ENCODE results near the gene STK32B. TPM values are rescaled to one million over a fixed set of nuclear protein-coding genes. Genes with fewer than 3 reads are reported as not detected.

Gene STK32B
- total and polyA plus RNA-seq, 2 of the 4 experiments (the other 2 are of a cell fraction): 5.5 to 6.3 TPM

GRCh38 chr4:5465529-5465928, 414.2 kb downstream of the STK32B start:
- Histone ChIP-seq H3K27ac (ENCODE audit: insufficient read depth, low read length) (no peak overlapping the region), H3K36me3 (ENCODE audit: control insufficient read depth, insufficient read depth, low read length) (peaks cover 5% of the 10 kb centered on the region), H3K9me1 (ENCODE audit: insufficient read depth, low read length) (peaks cover 8% of the 10 kb centered on the region; the same call in 1 of the 2 replicates), H2AK5ac (ENCODE audit: low read depth, low read length) (no peak overlapping the region), H3K4me3 (ENCODE audit: insufficient read depth, low read depth, low read length) (no peak overlapping the region), H3K23ac (ENCODE audit: low read depth, low read length) (no peak overlapping the region), H2BK5ac (ENCODE audit: low read depth, low read length, poor library complexity, severe bottlenecking) (no peak overlapping the region), H3K79me1 (ENCODE audit: low read depth in 1 of 2, low read length in 2 of 2) (no peaks in the 10 kb centered on the region), H3K4me1 (ENCODE audit: control insufficient read depth, insufficient read depth, low read length) (peaks cover 4% of the 10 kb centered on the region; the same call in 1 of the 2 replicates), H3K9ac (ENCODE audit: low read depth, low read length) (no peak overlapping the region), H2BK20ac (ENCODE audit: low read depth, low read length) (no peak overlapping the region), H4K5ac (ENCODE audit: low read depth, low read length) (no peak overlapping the region), H2BK120ac (ENCODE audit: low read depth, low read length) (no peak overlapping the region), H3K9me3 (ENCODE audit: control insufficient read depth, insufficient read depth, low read length) (no peaks in the 10 kb centered on the region), H4K91ac (ENCODE audit: insufficient read depth, low read depth, low read length) (no peak overlapping the region), H2BK15ac (ENCODE audit: low read depth, low read length) (no peak overlapping the region), H2AFZ (replicated peaks; ENCODE audit: low read length, poor library complexity) (no peak overlapping the region), H3K18ac (ENCODE audit: low read depth, low read length) (no peak overlapping the region), H3K14ac (replicated peaks; ENCODE audit: low read depth, low read length) (no peak overlapping the region), H2AK9ac (replicated peaks; ENCODE audit: low read depth, low read length, poor library complexity) (no peak overlapping the region), H4K20me1 (ENCODE audit: insufficient read depth, low read length) (no peaks in the 10 kb centered on the region), H4K8ac (ENCODE audit: low read depth in 2 of 2, low read length in 2 of 2) (no peak overlapping the region), H3K4me2 (ENCODE audit: low read depth, low read length) (no peak overlapping the region), H3K56ac (ENCODE audit: extremely low read depth, insufficient read depth, low read length) (no peak overlapping the region), H3K4ac (ENCODE audit: low read depth, low read length) (no peak overlapping the region), H3K27me3 (ENCODE audit: control insufficient read depth, insufficient read depth, low read length) (no peaks in the 10 kb centered on the region)
- CTCF ChIA-PET: no interaction called here
- no peak for DNase-seq
- intact Hi-C loops (cut with micrococcal nuclease): no loop called here
- dilution Hi-C loops (cut with HindIII; ENCODE audit: low sequenced_read_pairs, unreplicated experiment): no loop called here
- POLR2A ChIA-PET (ENCODE audit: unreplicated experiment): no interaction called here
- in situ Hi-C loops (cut with MboI; ENCODE audit: low sequenced_read_pairs): no loop called here
- no CpG with 5 or more reads among the region's 4 CpGs for WGBS, 2 experiments (ENCODE audit: extremely low coverage in 2 of 2, insufficient read length in 1 of 2)
- ATAC-seq (ENCODE audit: low read depth): no peak
- TF ChIP-seq MAZ (IDR thresholded peaks at IDR 0.05; ENCODE audit: borderline replicate concordance, low read depth, low read length): no peak
- TF ChIP-seq MXI1 (IDR thresholded peaks at IDR 0.05; ENCODE audit: borderline replicate concordance, low read depth, low read length): no peak
- TF ChIP-seq RAD21 (IDR thresholded peaks at IDR 0.05; ENCODE audit: low read length): no peak
- TF ChIP-seq NFE2L2 (IDR thresholded peaks at IDR 0.05; ENCODE audit: low read depth, low read length): no peak
- no peak for TF ChIP-seq RFX5 (IDR thresholded peaks at IDR 0.05; ENCODE audit: low read depth, low read length)
- no peak for TF ChIP-seq POLR2A (IDR thresholded peaks at IDR 0.05; ENCODE audit: low read depth, low read length)
- no peak for TF ChIP-seq RCOR1 (IDR thresholded peaks at IDR 0.05; ENCODE audit: insufficient replicate concordance, low read length)
- no peak for TF ChIP-seq SMC3 (IDR thresholded peaks at IDR 0.05; ENCODE audit: low read depth, low read length)
- TF ChIP-seq ELK1 (IDR thresholded peaks at IDR 0.05; ENCODE audit: borderline replicate concordance, low read depth, low read length): no peak
- no peak for TF ChIP-seq BHLHE40 (IDR thresholded peaks at IDR 0.05; ENCODE audit: low read depth, low read length)
- TF ChIP-seq CEBPB (IDR thresholded peaks at IDR 0.05; ENCODE audit: low read depth, low read length): no peak
- TF ChIP-seq MAFK (IDR thresholded peaks at IDR 0.05; ENCODE audit: low read depth, low read length): no peak
- no peak for TF ChIP-seq CHD1 (IDR thresholded peaks at IDR 0.05; ENCODE audit: low read depth, low read length)
- no peak for TF ChIP-seq USF2 (IDR thresholded peaks at IDR 0.05; ENCODE audit: low read depth, low read length)
- no peak for TF ChIP-seq FOS (IDR thresholded peaks at IDR 0.05; ENCODE audit: low read depth, low read length)
- TF ChIP-seq CTCF (conservative IDR thresholded peaks at IDR 0.05; ENCODE audit: low read depth, low read length): no peak
- no TSS peak for BruUV-seq (replicated peaks)
